Stomach (tissue), 9 donors: Measurements from ENCODE around the gene MAPK8IP2. TPM values are rescaled to one million over a fixed set of nuclear protein-coding genes. Genes with fewer than 3 reads are reported as not detected.
A peak's percentile ranks its signal among the peaks of the same experiment; 100 is the strongest.
"Not testable (repeated sequence)": the region's sequence is repeated elsewhere in the genome, so short reads cannot be mapped to it uniquely, and the experiment has no call there.

Source experiments
- DNase-seq, 2 donors: peaks; one replicate each; pipeline versions ENCODE4 v3.0.0 to v3.0.0-alpha.2; 2013 to 2019
- H3K27ac ChIP-seq, 5 donors: fragments of 200-600 bp in 4 of 5; sonication (generic) in 4 of 5; one replicate each; pipeline ENCODE4 v1.5.1; 2013 to 2019; ENCODE audit warnings: mild to moderate bottlenecking in 1 of 5, moderate library complexity in 1 of 5
- H3K27me3 ChIP-seq, 3 donors: fragments of 200-600 bp; sonication (generic); one replicate each; pipeline ENCODE4 v1.5.1; 2017 to 2019; ENCODE audit warnings: mixed run types in 1 of 3
- H3K36me3 ChIP-seq, 4 donors: fragments of 200-600 bp; sonication (generic); 1 replicate in 3 of 4; 2 replicates in 1 of 4; pipeline ENCODE4 v1.5.1; 2016 to 2019
- H3K4me1 ChIP-seq, 4 donors: fragments of 200-600 bp; sonication (generic); one replicate each; pipeline ENCODE4 v1.5.1; 2016 to 2019
- H3K4me3 ChIP-seq, 4 donors: fragments of 200-600 bp; sonication (generic) in 3 of 4; one replicate each; pipeline ENCODE4 v1.5.1; 2016 to 2019; ENCODE audit warnings: mild to moderate bottlenecking in 1 of 4
- H3K9me3 ChIP-seq, 4 donors: fragments of 200-600 bp; sonication (generic); one replicate each; pipeline ENCODE4 v1.5.1; 2016 to 2019
- EP300 ChIP-seq: sonication (generic); formaldehyde crosslinking; IDR thresholded peaks from one replicate; pipeline ENCODE4 v1.6.1; 2017; ENCODE audit warnings: antibody characterized with exemption
- POLR2AphosphoS5 ChIP-seq, 3 donors: sonication (generic); formaldehyde crosslinking; IDR thresholded peaks; one replicate each; pipeline ENCODE4 v1.6.1; 2016; ENCODE audit warnings: antibody characterized with exemption in 3 of 3
- WGBS, 5 donors: extraction: QIAGEN DNeasy Blood & Tissue Kit in 3 of 5; methylation state at CpG; one replicate each; pipeline versions ENCODE4 v1.1.5 to v1.1.7; 2013 to 2018; 5-methylcytosine and 5-hydroxymethylcytosine counted together
- intact Hi-C: fragments of 100-400 bp; cut with DNase I; formaldehyde crosslinking; loops from one replicate; pipeline ENCODE4 v1.15.1; 2023; ENCODE audit warnings: low total_unique reads
- polyA plus RNA-seq, 3 donors: library from polyadenylated mRNA; stranded (reverse); fragments of 200-250 nt; gene quantifications; one replicate each; pipeline ENCODE4 v1.2.3, GENCODE V29; 2013
- total RNA-seq, 5 donors: library from RNA; depleted of rRNA; stranded (reverse); fragments of >200 nt; gene quantifications; one replicate each; pipeline versions ENCODE4 v1.1.0 to v1.2.3, GENCODE V29; 2014 to 2016
- TF ChIP-seq, protein P1 (sequence below), 7 experiments: fragments of 450-650 bp in 4 of 7; fragments of 200-600 bp in 3 of 7; sonication (generic) in 3 of 7; IDR thresholded peaks; one replicate each; pipeline ENCODE4 v1.5.1; 2016 to 2019; ENCODE audit warnings: antibody characterized with exemption in 7 of 7, control low read depth in 2 of 7, mild to moderate bottlenecking in 1 of 7
- donor health status: healthy with polysubstance abuse.
- donor health status: Bipolar disorder and iron deficiency.
- donor health status: healthy.

Gene MAPK8IP2
- total and polyA plus RNA-seq, 8 donors, result 0.43 to 5.8 (median 0.85) TPM

DNA sequence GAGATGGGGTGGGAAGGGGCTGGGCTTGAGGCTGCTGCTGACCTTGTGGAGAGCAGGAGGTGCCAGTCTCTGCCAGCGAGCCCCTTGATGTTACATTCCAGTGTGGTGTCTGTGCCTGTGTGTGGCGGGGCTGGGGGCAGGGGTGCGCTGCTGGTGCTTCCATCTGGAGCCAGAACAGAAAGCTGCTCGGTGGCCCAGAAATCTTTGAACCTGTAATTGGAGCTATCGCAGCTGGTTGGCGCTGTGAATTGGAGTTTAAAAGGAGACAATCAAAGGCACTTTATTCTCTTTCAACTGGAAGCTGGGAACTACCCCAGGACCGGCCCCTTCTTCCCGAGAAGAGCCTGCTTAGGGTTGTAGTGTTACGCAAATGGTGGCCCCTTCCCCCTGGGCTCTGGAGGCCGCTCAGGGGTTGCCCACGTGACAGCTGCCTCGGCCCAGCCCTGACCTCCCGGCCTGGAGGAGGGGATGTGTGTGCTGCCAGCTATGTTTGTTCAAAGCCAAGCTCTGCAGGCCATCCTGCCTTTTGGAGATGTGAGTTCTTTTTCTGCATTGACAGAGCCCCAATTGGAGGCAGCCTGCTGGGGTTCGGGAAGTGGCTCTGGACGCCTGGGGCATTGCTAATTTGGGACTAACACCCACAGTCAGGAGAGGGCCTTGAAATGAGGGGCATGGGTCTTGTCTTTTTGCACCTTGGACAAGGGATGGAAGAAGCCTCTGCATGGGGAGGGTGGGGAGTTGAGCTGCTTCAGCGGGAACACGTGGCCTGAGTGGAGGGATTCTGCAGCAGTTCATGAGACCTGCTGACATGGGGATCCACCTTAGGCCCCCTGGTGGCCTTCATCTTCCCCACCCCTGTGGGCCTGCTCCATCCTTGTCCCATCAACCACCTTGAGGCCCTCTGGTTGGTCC is 41.4 kb downstream of the MAPK8IP2 start:
- TF ChIP-seq EP300, result no peak
- TF ChIP-seq, protein P1, sequence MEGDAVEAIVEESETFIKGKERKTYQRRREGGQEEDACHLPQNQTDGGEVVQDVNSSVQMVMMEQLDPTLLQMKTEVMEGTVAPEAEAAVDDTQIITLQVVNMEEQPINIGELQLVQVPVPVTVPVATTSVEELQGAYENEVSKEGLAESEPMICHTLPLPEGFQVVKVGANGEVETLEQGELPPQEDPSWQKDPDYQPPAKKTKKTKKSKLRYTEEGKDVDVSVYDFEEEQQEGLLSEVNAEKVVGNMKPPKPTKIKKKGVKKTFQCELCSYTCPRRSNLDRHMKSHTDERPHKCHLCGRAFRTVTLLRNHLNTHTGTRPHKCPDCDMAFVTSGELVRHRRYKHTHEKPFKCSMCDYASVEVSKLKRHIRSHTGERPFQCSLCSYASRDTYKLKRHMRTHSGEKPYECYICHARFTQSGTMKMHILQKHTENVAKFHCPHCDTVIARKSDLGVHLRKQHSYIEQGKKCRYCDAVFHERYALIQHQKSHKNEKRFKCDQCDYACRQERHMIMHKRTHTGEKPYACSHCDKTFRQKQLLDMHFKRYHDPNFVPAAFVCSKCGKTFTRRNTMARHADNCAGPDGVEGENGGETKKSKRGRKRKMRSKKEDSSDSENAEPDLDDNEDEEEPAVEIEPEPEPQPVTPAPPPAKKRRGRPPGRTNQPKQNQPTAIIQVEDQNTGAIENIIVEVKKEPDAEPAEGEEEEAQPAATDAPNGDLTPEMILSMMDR (IDR thresholded peaks at IDR 0.05), result peak in 1 of 7 experiments; percentile 26

DNA sequence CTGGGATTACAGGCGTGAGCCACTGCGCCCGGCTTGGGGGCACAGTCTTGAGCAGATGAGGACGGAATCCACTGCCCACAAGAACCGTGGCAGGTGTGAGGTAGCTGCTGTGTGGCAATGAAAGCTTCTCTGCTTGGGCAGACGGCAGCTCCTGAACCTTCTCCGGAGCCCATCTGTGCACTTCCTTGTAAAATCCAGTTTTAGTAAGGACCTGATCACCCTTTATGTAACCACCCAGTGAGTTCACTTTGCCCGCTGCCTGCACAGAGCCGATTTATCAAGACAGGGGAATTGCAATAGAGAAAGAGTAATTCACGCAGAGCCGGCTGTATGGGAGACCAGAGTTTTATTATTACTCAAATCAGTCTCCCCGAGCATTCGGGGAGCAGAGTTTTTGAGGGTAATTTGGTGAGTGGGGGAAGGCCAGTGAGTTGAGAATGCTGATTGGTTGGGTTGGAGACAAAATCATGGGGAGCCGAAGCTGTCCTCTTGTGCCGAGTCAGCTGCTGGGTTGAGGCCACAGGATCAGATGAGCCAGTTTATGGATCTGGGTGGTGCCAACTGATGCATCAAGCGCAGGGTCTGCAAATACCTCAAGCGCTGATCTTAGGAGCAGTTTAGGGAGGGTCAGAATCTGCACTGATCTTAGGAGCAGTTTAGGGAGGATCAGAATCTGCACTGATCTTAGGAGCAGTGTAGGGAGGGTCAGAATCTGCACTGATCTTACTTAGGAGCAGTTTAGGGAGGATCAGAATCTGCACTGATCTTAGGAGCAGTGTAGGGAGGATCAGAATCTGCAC is 42.6 kb downstream of the MAPK8IP2 start:
- peaks cover 0 to 11% (median 9%) of the 10 kb centered on the region in 4 donors for H3K4me1 ChIP-seq
- DNase-seq, result peak in 1 of 2 donors; percentile 12
- H3K36me3 ChIP-seq, H3K9me3 ChIP-seq, H3K4me3 ChIP-seq, H3K27ac ChIP-seq, intact Hi-C loops: not testable (repeated sequence)
- WGBS, 5 donors, result 90 to 94% (median 91%) methylated on average over 17 of the region's 17 CpGs
- peaks cover 0 to 57% (median 17%) of the 10 kb centered on the region in 3 donors for H3K27me3 ChIP-seq

More for the DNA sequence above, 41.4 kb downstream of the MAPK8IP2 start:
- peak in 1 of 2 donors; percentile 70 for DNase-seq
- peaks cover 0 to 11% (median 9%) of the 10 kb centered on the region in 4 donors for H3K4me1 ChIP-seq
- H3K4me3 ChIP-seq, result no peak overlapping the region
- H3K9me3 ChIP-seq, result no peaks in the 10 kb centered on the region
- H3K27me3 ChIP-seq, result peaks cover 0 to 49% (median 17%) of the 10 kb centered on the region in 3 donors
- peak overlapping the region in 4 of 5 donors; percentile 34 to 46 (median 36) for H3K27ac ChIP-seq
- WGBS, 5 donors, result 17 to 22% (median 19%) methylated on average over 17 of the region's 17 CpGs
- H3K36me3 ChIP-seq, result no peaks in the 10 kb centered on the region
- intact Hi-C loops, result no loop called here

DNA sequence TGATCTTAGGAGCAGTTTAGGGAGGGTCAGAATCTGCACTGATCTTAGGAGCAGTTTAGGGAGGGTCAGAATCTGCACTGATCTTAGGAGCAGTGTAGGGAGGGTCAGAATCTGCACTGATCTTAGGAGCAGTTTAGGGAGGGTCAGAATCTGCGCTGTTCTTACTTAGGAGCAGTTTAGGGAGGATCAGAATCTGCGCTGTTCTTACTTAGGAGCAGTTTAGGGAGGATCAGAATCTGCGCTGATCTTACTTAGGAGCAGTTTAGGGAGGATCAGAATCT is 43.2 kb downstream of the MAPK8IP2 start:
- DNase-seq, H3K9me3 ChIP-seq, H3K36me3 ChIP-seq, H3K4me3 ChIP-seq, intact Hi-C loops, H3K27ac ChIP-seq: not testable (repeated sequence)
- Histone ChIP-seq H3K27me3 (peaks cover 0 to 57% (median 17%) of the 10 kb centered on the region in 3 donors), H3K4me1 (peaks cover 0 to 11% (median 9%) of the 10 kb centered on the region in 4 donors)
- WGBS, 5 donors, result 57 to 73% (median 65%) methylated on average over 3 of the region's 3 CpGs

DNA sequence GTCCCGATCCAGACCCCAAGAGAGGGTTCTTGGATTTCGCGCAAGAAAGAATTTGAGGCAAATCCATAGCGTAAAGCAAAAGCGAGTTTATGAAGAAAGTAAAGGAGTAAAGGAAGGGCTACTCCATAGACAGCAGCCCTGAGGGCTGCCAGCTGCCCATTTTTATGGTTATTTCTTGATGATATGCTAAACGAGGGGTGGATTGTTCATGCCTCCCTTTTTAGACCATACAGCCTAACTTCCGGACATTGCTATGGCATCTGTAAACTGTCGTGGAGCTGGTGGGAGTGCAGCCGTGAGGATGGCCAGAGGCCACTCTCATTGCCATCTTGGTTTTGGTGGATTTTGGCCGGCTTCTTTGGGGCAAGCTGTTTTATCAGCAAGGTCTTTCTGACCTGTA is 52.7 kb downstream of the MAPK8IP2 start:
- peaks cover 0 to 43% (median 0%) of the 10 kb centered on the region in 3 donors for H3K27me3 ChIP-seq
- H3K4me3 ChIP-seq, result no peak overlapping the region
- H3K27ac ChIP-seq, result no peak overlapping the region
- 86 to 92% (median 90%) methylated on average over 10 of the region's 10 CpGs for WGBS, 5 donors
- TF ChIP-seq, protein P1 (IDR thresholded peaks at IDR 0.05), result no peak
- TF ChIP-seq EP300 (no peak), POLR2AphosphoS5 (IDR thresholded peaks at IDR 0.05) (no peak)
- no peaks in the 10 kb centered on the region for H3K4me1 ChIP-seq
- no peaks in the 10 kb centered on the region for H3K36me3 ChIP-seq
- intact Hi-C loops, result no loop called here
- no peak for DNase-seq
- H3K9me3 ChIP-seq, result peaks cover 0 to 12% (median 5%) of the 10 kb centered on the region in 4 donors

DNA sequence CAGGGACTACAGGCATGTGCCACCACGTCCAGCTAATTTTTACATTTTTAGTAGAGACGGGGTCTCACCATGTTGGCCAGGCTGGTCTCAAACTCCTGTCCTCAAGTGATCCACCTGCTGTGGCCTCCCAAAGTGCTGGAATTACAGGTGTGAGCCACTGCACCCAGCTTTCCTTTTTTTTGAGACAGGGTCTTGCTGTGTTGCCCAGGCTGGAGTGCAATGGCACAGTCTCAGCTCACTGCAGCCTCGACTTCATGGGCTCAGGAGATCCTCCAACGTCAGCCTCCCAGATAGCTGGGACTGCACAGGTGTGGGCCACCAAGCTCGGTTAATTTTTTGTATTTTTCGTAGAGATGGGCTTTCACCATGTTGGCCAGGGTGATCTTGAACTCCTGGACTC is 54.1 kb downstream of the MAPK8IP2 start:
- H3K9me3 ChIP-seq, H3K4me1 ChIP-seq, H3K36me3 ChIP-seq, H3K4me3 ChIP-seq, H3K27ac ChIP-seq, intact Hi-C loops: not testable (repeated sequence)
- DNase-seq, result peak in 1 of 2 donors; percentile 2
- H3K27me3 ChIP-seq, result peaks cover 0 to 53% (median 0%) of the 10 kb centered on the region in 3 donors
- WGBS, 5 donors, result 80 to 89% (median 85%) methylated on average over 6 of the region's 6 CpGs
